Measurements from ENCODE around the gene EFNA1.

DNA sequence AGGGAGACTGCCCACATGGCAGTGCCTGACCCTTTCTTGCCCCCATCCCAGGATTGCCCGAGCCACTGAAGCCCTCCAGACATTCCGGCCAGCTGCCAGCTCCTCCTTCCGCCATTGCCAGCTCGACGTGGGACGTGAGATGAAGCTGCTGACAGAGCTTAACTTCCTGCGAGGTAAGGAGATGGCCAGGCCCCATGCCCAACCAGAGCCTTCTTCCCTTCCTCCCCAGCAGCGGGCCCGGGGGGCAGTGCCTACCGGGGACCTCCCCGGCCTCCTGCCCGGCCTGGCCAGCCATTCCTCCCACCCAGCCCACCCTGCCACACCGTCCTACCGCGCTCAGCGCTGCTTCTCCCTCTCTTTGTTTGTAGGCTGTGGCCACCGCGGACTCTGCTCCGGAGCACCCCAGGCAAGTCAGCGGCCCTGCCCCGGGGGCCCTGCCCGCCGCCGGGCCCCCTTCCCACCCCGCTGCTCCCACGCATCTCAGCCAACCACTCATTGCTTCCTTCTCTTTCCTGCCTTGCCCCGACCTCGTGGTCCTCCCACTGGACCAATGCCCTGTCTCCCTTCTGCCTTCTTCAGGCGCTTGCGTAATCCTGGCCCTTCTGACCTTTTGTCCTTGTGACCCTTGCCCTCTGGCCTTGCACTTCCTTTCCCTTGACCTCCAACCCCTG is 50.9 kb downstream of the EFNA1 start:
- TF ChIP-seq CTCF (conservative IDR thresholded peaks at IDR 0.05; ENCODE audit: low read depth, low read length) (no peak), POLR2A (IDR thresholded peaks at IDR 0.05; ENCODE audit: low read depth, low read length) (no peak)
